Endothelial cell of umbilical vein (primary cell): ENCODE measurements around the gene LRRC8A. TPM values are rescaled to one million over a fixed set of nuclear protein-coding genes. Genes with fewer than 3 reads are reported as not detected.

ENCODE experiments used
- BruUV-seq: library from RNA; stranded (reverse); fragments of 400-500 nt; replicated peaks from 2 replicates; lab custom pipeline; 2021; lab: Mats Ljungman, UMichigan
- CTCF ChIA-PET: fragments of 300-600, 350-600 bp; sonication (Branson Sonifier 250); formaldehyde crosslinking; loops from one replicate; lab custom pipeline; 2021; ENCODE audit warnings: antibody characterized with exemption, inconsistent platforms; lab: Charles Lee
- POLR2A ChIA-PET: fragments of 300-600, 350-600 bp; sonication (Branson Sonifier 250); formaldehyde crosslinking; loops from one replicate; lab custom pipeline; 2021; ENCODE audit warnings: antibody characterized with exemption, inconsistent platforms; lab: Charles Lee
- DNase-seq: peaks from one replicate; pipeline ENCODE4 v3.0.0-alpha.2; 2011; ENCODE audit warnings: low read depth, low spot score
- FAIRE-seq: peaks from 2 replicates; lab custom pipeline; 2011; peaks lifted over from hg19 to GRCh38; lab: Jason Lieb, UNC
- H2AFZ ChIP-seq: 2 replicates; pipeline ENCODE4 v1.6.0; 2012; ENCODE audit warnings: low read depth, low read length, control low read depth, inconsistent platforms
- H3K27ac ChIP-seq: 2 replicates; pipeline ENCODE4 v1.5.1; 2011; ENCODE audit warnings: low read depth, mild to moderate bottlenecking, control low read depth, low read length, moderate library complexity; ENCODE audit not compliant: insufficient read depth
- H3K27me3 ChIP-seq, 2 experiments: 2 replicates each; pipeline versions ENCODE4 v1.6.0 to v1.6.1; 2011; ENCODE audit warnings: low read length in 2 of 2, mixed read lengths in 1 of 2; ENCODE audit not compliant: control insufficient read depth in 2 of 2, insufficient read depth in 2 of 2
- H3K36me3 ChIP-seq, 2 experiments: 2 replicates in 1 of 2; 3 replicates in 1 of 2; pipeline ENCODE4 v1.5.1; 2011; ENCODE audit warnings: low read length in 2 of 2, mild to moderate bottlenecking in 1 of 2, moderate library complexity in 1 of 2; ENCODE audit not compliant: control insufficient read depth in 2 of 2, insufficient read depth in 2 of 2; ENCODE audit errors: extremely low read depth in 1 of 2
- H3K4me1 ChIP-seq: 3 replicates; pipeline ENCODE4 v1.5.1; 2011; ENCODE audit warnings: mild to moderate bottlenecking, low read length; ENCODE audit not compliant: control insufficient read depth, insufficient read depth; ENCODE audit errors: extremely low read depth
- H3K4me2 ChIP-seq: 2 replicates; pipeline ENCODE4 v1.6.1; 2011; ENCODE audit warnings: low read length, control low read depth, mixed read lengths; ENCODE audit not compliant: insufficient read depth
- H3K4me3 ChIP-seq, 3 experiments: fragments of 200-600 bp in 1 of 3; sonication (generic), shearing (Covaris generic) in 1 of 3; replicated peaks in 1 of 3; 2 replicates each; pipeline ENCODE4 v1.5.1; 2011 to 2016; ENCODE audit warnings: control low read depth in 3 of 3, low read length in 3 of 3, mild to moderate bottlenecking in 2 of 3, inconsistent platforms in 1 of 3, low read depth in 1 of 3, moderate library complexity in 1 of 3; ENCODE audit not compliant: insufficient read depth in 1 of 3
- H3K79me2 ChIP-seq: 2 replicates; pipeline ENCODE4 v1.6.0; 2012; ENCODE audit warnings: low read length, inconsistent platforms; ENCODE audit not compliant: control insufficient read depth, insufficient read depth
- H3K9ac ChIP-seq: replicated peaks from 2 replicates; pipeline ENCODE3; 2011; ENCODE audit warnings: low read length, control low read depth; ENCODE audit not compliant: insufficient read depth; ENCODE audit errors: extremely low read depth
- H3K9me1 ChIP-seq: replicated peaks from 3 replicates; pipeline ENCODE4 v1.6.0; 2011; ENCODE audit warnings: mild to moderate bottlenecking, low read length; ENCODE audit not compliant: control insufficient read depth, insufficient read depth; ENCODE audit errors: extremely low read depth
- H3K9me3 ChIP-seq: replicated peaks from 2 replicates; pipeline ENCODE4 v1.5.1; 2012; ENCODE audit warnings: low read length, inconsistent platforms; ENCODE audit not compliant: control insufficient read depth, insufficient read depth
- H4K20me1 ChIP-seq: replicated peaks from 2 replicates; pipeline ENCODE3; 2011; ENCODE audit warnings: mild to moderate bottlenecking, low read length; ENCODE audit not compliant: control insufficient read depth, insufficient read depth; ENCODE audit errors: extremely low read depth
- EZH2 ChIP-seq: IDR thresholded peaks from 2 replicates; pipeline ENCODE4 v1.6.1; 2012; ENCODE audit warnings: borderline replicate concordance, low read depth, mild to moderate bottlenecking, moderate library complexity, low read length, inconsistent platforms; ENCODE audit not compliant: severe bottlenecking
- FOS ChIP-seq: IDR thresholded peaks from 2 replicates; pipeline ENCODE4 v1.6.1; 2011; ENCODE audit warnings: mild to moderate bottlenecking, low read length, moderate library complexity, borderline replicate concordance; ENCODE audit not compliant: insufficient read depth
- GATA2 ChIP-seq: IDR thresholded peaks from 2 replicates; pipeline ENCODE4 v1.7.0; 2011; ENCODE audit warnings: low read depth, mild to moderate bottlenecking, moderate library complexity, mixed read lengths, low read length; ENCODE audit not compliant: insufficient read length, insufficient read depth
- JUN ChIP-seq: IDR thresholded peaks from 2 replicates; pipeline ENCODE4 v1.6.1; 2011; ENCODE audit warnings: borderline replicate concordance, low read depth; ENCODE audit not compliant: insufficient read length, insufficient read depth
- MAX ChIP-seq: IDR thresholded peaks from 2 replicates; pipeline ENCODE4 v1.6.1; 2011; ENCODE audit not compliant: insufficient read depth, insufficient read length
- MYC ChIP-seq: IDR thresholded peaks from one replicate; pipeline ENCODE4 v1.6.1; 2011; ENCODE audit warnings: mild to moderate bottlenecking, low read depth, low read length
- POLR2A ChIP-seq: IDR thresholded peaks from 2 replicates; pipeline ENCODE4 v1.6.1; 2012; ENCODE audit warnings: low read depth, mild to moderate bottlenecking, control low read depth, low read length
- POLR2AphosphoS5 ChIP-seq: IDR thresholded peaks from 2 replicates; pipeline ENCODE4 v1.6.1; 2012; ENCODE audit warnings: low read depth, mild to moderate bottlenecking, control low read depth, low read length, moderate library complexity; ENCODE audit not compliant: insufficient read depth
- dilution Hi-C: fragments of 300-500 bp; cut with MboI; formaldehyde crosslinking; loops from one replicate; pipeline ENCODE4 v1.15.0; 2019; ENCODE audit warnings: low sequenced_read_pairs; ENCODE audit not compliant: extremely low pct_ligation_motif_present
- intact Hi-C: fragments of 100-400 bp; cut with micrococcal nuclease; formaldehyde crosslinking; loops from one replicate; pipeline ENCODE4 v1.10.0; 2022
- polyA plus RNA-seq, 4 experiments: library from polyadenylated mRNA; depleted of rRNA in 3 of 4; stranded (reverse) in 3 of 4; unstranded in 1 of 4; fragments of >200 nt; gene quantifications; 2 replicates each; pipeline versions ENCODE4 v1.2.1 to v1.2.3, GENCODE V29; 2011 to 2012; ENCODE audit warnings: missing spikeins in 1 of 4
- total RNA-seq: library from RNA; stranded (reverse); gene quantifications from 2 replicates; pipeline ENCODE4 v1.2.3, GENCODE V29; 2021
- TF ChIP-seq, protein P1 (sequence below), 2 donors: IDR thresholded peaks; 1 replicate in 1 of 2; 2 replicates in 1 of 2; pipeline ENCODE4 v1.5.1; 2011; ENCODE audit warnings: low read length in 2 of 2, mild to moderate bottlenecking in 2 of 2, moderate library complexity in 2 of 2, control low read depth in 1 of 2, inconsistent platforms in 1 of 2, low read depth in 1 of 2; ENCODE audit not compliant: insufficient read depth in 1 of 2; ENCODE audit errors: extremely low read depth in 1 of 2

LRRC8A gene
- total and polyA plus RNA-seq, 2 donors (not counting 3 experiments of a cell fraction or from before 2014, with no cell fraction given), result 99.6 to 129 TPM

DNA sequence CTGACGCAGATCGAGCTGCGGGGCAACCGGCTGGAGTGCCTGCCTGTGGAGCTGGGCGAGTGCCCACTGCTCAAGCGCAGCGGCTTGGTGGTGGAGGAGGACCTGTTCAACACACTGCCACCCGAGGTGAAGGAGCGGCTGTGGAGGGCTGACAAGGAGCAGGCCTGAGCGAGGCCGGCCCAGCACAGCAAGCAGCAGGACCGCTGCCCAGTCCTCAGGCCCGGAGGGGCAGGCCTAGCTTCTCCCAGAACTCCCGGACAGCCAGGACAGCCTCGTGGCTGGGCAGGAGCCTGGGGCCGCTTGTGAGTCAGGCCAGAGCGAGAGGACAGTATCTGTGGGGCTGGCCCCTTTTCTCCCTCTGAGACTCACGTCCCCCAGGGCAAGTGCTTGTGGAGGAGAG is 34.3 kb downstream of the LRRC8A start:
- FAIRE-seq (no peak), DNase-seq (no peak)
- no TSS peak for BruUV-seq

More for the DNA sequence above, 34.3 kb downstream of the LRRC8A start:
- intact Hi-C loops (no loop called here), dilution Hi-C loops (no loop called here)
- Histone ChIP-seq H3K36me3 (peaks cover 15 to 23% of the 10 kb centered on the region in 2 experiments), H3K9me1 (no peaks in the 10 kb centered on the region), H3K79me2 (peaks cover 39% of the 10 kb centered on the region), H4K20me1 (no peaks in the 10 kb centered on the region), H3K4me1 (peaks cover 69% of the 10 kb centered on the region), H3K27ac (peak overlapping the region; percentile 30), H2AFZ (no peak overlapping the region), H3K9ac (no peak overlapping the region), H3K27me3 (no peaks in the 10 kb centered on the region), H3K9me3 (no peaks in the 10 kb centered on the region), H3K4me2 (no peak overlapping the region), H3K4me3 (no peak overlapping the region)
- ChIA-PET POLR2A (no interaction called here), CTCF (interaction anchor here (0.7 to 1.8 kb wide), 4 partner anchors 11 to 54 kb away, joined by 4 to 5 read pairs (median 4); no protein-coding TSS in a partner anchor)
- TF ChIP-seq POLR2A, result no peak
- TF ChIP-seq, protein P1, sequence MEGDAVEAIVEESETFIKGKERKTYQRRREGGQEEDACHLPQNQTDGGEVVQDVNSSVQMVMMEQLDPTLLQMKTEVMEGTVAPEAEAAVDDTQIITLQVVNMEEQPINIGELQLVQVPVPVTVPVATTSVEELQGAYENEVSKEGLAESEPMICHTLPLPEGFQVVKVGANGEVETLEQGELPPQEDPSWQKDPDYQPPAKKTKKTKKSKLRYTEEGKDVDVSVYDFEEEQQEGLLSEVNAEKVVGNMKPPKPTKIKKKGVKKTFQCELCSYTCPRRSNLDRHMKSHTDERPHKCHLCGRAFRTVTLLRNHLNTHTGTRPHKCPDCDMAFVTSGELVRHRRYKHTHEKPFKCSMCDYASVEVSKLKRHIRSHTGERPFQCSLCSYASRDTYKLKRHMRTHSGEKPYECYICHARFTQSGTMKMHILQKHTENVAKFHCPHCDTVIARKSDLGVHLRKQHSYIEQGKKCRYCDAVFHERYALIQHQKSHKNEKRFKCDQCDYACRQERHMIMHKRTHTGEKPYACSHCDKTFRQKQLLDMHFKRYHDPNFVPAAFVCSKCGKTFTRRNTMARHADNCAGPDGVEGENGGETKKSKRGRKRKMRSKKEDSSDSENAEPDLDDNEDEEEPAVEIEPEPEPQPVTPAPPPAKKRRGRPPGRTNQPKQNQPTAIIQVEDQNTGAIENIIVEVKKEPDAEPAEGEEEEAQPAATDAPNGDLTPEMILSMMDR (IDR thresholded peaks at IDR 0.05; ENCODE audit: extremely low read depth in 1 of 2, insufficient read depth in 1 of 2, low read depth in 1 of 2, low read length in 2 of 2), result no peak
- no peak for TF ChIP-seq EZH2
- TF ChIP-seq MYC, result no peak
- TF ChIP-seq MAX, result no peak
- no peak for TF ChIP-seq JUN
- no peak for TF ChIP-seq GATA2
- no peak for TF ChIP-seq POLR2AphosphoS5
- TF ChIP-seq FOS, result no peak
